ENCODE measurements around the gene FAM229B. TPM values are rescaled to one million over a fixed set of nuclear protein-coding genes. Genes with fewer than 3 reads are reported as not detected.
"Not testable (repeated sequence)": the region's sequence is repeated elsewhere in the genome, so short reads cannot be mapped to it uniquely, and the experiment has no call there.

The FAM229B gene
- total RNA-seq, 1 donor = 0.21 TPM

- not testable (repeated sequence) for H3K27me3 ChIP-seq (ENCODE audit: insufficient read depth, low read length); H3K4me3 ChIP-seq (ENCODE audit: low read length); H3K4me1 ChIP-seq (ENCODE audit: insufficient read depth, low read length); H3K9me3 ChIP-seq (ENCODE audit: low read depth, low read length)
Observed at GRCh38 chr6:112051251-112051740, 36.1 kb upstream of the FAM229B start.

GRCh38 chr6:112054001-112054400, 33.4 kb upstream of the FAM229B start, which contains the start of gene CCN6:
TSS of gene CCN6 (plus strand) at chr6:112054104. CDS start at chr6:112054358, 254 bp downstream.
- Histone ChIP-seq H3K27me3 (ENCODE audit: insufficient read depth, low read length) (no peaks in the 10 kb centered on the region), H3K4me3 (ENCODE audit: low read length) (no peak within 1 kb of the TSS), H3K4me1 (ENCODE audit: insufficient read depth, low read length) (no peaks in the 10 kb centered on the region), H3K9me3 (ENCODE audit: low read depth, low read length) (no peaks in the 10 kb centered on the region)

GRCh38 chr6:112054555-112055190, 32.7 kb upstream of the FAM229B start:
- H3K4me3 ChIP-seq (ENCODE audit: low read length) = no peak overlapping the region
- no peaks in the 10 kb centered on the region for H3K9me3 ChIP-seq (ENCODE audit: low read depth, low read length)
- no peaks in the 10 kb centered on the region for H3K4me1 ChIP-seq (ENCODE audit: insufficient read depth, low read length)
- no peaks in the 10 kb centered on the region for H3K27me3 ChIP-seq (ENCODE audit: insufficient read depth, low read length)

- Histone ChIP-seq H3K27me3 (ENCODE audit: insufficient read depth, low read length) (no peaks in the 10 kb centered on the region), H3K4me3 (ENCODE audit: low read length) (no peak overlapping the region), H3K4me1 (ENCODE audit: insufficient read depth, low read length) (no peaks in the 10 kb centered on the region), H3K9me3 (ENCODE audit: low read depth, low read length) (no peaks in the 10 kb centered on the region)
Observed at GRCh38 chr6:112058243-112059032, 29.0 kb upstream of the FAM229B start.

- H3K9me3 ChIP-seq (ENCODE audit: low read depth, low read length) = no peaks in the 10 kb centered on the region
- no peaks in the 10 kb centered on the region for H3K4me1 ChIP-seq (ENCODE audit: insufficient read depth, low read length)
- no peaks in the 10 kb centered on the region for H3K27me3 ChIP-seq (ENCODE audit: insufficient read depth, low read length)
- H3K4me3 ChIP-seq (ENCODE audit: low read length) = no peak overlapping the region
Observed at GRCh38 chr6:112061605-112062004, 25.8 kb upstream of the FAM229B start.

GRCh38 chr6:112062966-112063365, 24.4 kb upstream of the FAM229B start:
- no peaks in the 10 kb centered on the region for H3K4me1 ChIP-seq (ENCODE audit: insufficient read depth, low read length)
- no peaks in the 10 kb centered on the region for H3K27me3 ChIP-seq (ENCODE audit: insufficient read depth, low read length)
- H3K4me3 ChIP-seq (ENCODE audit: low read length) = no peak overlapping the region
- H3K9me3 ChIP-seq (ENCODE audit: low read depth, low read length) = no peaks in the 10 kb centered on the region

- H3K27me3 ChIP-seq (ENCODE audit: insufficient read depth, low read length) = no peaks in the 10 kb centered on the region
- H3K4me1 ChIP-seq (ENCODE audit: insufficient read depth, low read length) = no peaks in the 10 kb centered on the region
- no peak overlapping the region for H3K4me3 ChIP-seq (ENCODE audit: low read length)
- H3K9me3 ChIP-seq (ENCODE audit: low read depth, low read length) = no peaks in the 10 kb centered on the region
Observed at GRCh38 chr6:112065426-112065986, 21.9 kb upstream of the FAM229B start.

GRCh38 chr6:112066606-112067005, 20.8 kb upstream of the FAM229B start:
- no peaks in the 10 kb centered on the region for H3K27me3 ChIP-seq (ENCODE audit: insufficient read depth, low read length)
- H3K9me3 ChIP-seq (ENCODE audit: low read depth, low read length) = no peaks in the 10 kb centered on the region
- H3K4me3 ChIP-seq (ENCODE audit: low read length) = no peak overlapping the region
- H3K4me1 ChIP-seq (ENCODE audit: insufficient read depth, low read length) = no peaks in the 10 kb centered on the region

- Histone ChIP-seq H3K9me3 (ENCODE audit: low read depth, low read length) (no peaks in the 10 kb centered on the region), H3K4me3 (ENCODE audit: low read length) (no peak overlapping the region), H3K4me1 (ENCODE audit: insufficient read depth, low read length) (peaks cover 3% of the 10 kb centered on the region), H3K27me3 (ENCODE audit: insufficient read depth, low read length) (no peaks in the 10 kb centered on the region)
Observed at GRCh38 chr6:112081569-112081968, 5.8 kb upstream of the FAM229B start.

GRCh38 chr6:112085286-112086065, 1.9 kb upstream of the FAM229B start:
- Histone ChIP-seq H3K9me3 (ENCODE audit: low read depth, low read length) (no peaks in the 10 kb centered on the region), H3K4me3 (ENCODE audit: low read length) (no peak overlapping the region), H3K4me1 (ENCODE audit: insufficient read depth, low read length) (peaks cover 11% of the 10 kb centered on the region), H3K27me3 (ENCODE audit: insufficient read depth, low read length) (peaks cover 12% of the 10 kb centered on the region)

- Histone ChIP-seq H3K4me3 (ENCODE audit: low read length) (peak overlapping the region; percentile 75), H3K27me3 (ENCODE audit: insufficient read depth, low read length) (peaks cover 12% of the 10 kb centered on the region), H3K9me3 (ENCODE audit: low read depth, low read length) (no peaks in the 10 kb centered on the region), H3K4me1 (ENCODE audit: insufficient read depth, low read length) (peaks cover 11% of the 10 kb centered on the region)
Observed at GRCh38 chr6:112086744-112087135, 651 bp upstream of the FAM229B start.

GRCh38 chr6:112087916-112088315, 525 bp downstream of the FAM229B start:
- Histone ChIP-seq H3K27me3 (ENCODE audit: insufficient read depth, low read length) (peaks cover 12% of the 10 kb centered on the region), H3K4me3 (ENCODE audit: low read length) (peak overlapping the region; percentile 75), H3K9me3 (ENCODE audit: low read depth, low read length) (no peaks in the 10 kb centered on the region), H3K4me1 (ENCODE audit: insufficient read depth, low read length) (peaks cover 11% of the 10 kb centered on the region)

GRCh38 chr6:112096901-112097300, 9.5 kb downstream of the FAM229B start:
- H3K27me3 ChIP-seq (ENCODE audit: insufficient read depth, low read length) = no peaks in the 10 kb centered on the region
- no peaks in the 10 kb centered on the region for H3K9me3 ChIP-seq (ENCODE audit: low read depth, low read length)
- no peaks in the 10 kb centered on the region for H3K4me1 ChIP-seq (ENCODE audit: insufficient read depth, low read length)
- H3K4me3 ChIP-seq (ENCODE audit: low read length) = no peak overlapping the region

- H3K4me3 ChIP-seq (ENCODE audit: low read length) = no peak overlapping the region
- no peaks in the 10 kb centered on the region for H3K27me3 ChIP-seq (ENCODE audit: insufficient read depth, low read length)
- H3K4me1 ChIP-seq (ENCODE audit: insufficient read depth, low read length) = no peaks in the 10 kb centered on the region
- H3K9me3 ChIP-seq (ENCODE audit: low read depth, low read length) = no peaks in the 10 kb centered on the region
Observed at GRCh38 chr6:112100561-112100960, 13.2 kb downstream of the FAM229B start.

GRCh38 chr6:112106026-112106425, 18.6 kb downstream of the FAM229B start:
- not testable (repeated sequence) for H3K4me1 ChIP-seq (ENCODE audit: insufficient read depth, low read length); H3K4me3 ChIP-seq (ENCODE audit: low read length); H3K9me3 ChIP-seq (ENCODE audit: low read depth, low read length); H3K27me3 ChIP-seq (ENCODE audit: insufficient read depth, low read length)

Data from mononuclear cell (primary cell).